Keratinocyte (primary cell): ENCODE results near the gene RSPH9.

Experiments
- EZH2 ChIP-seq: IDR thresholded peaks from one replicate; pipeline ENCODE4 v1.6.1; 2012; ENCODE audit warnings: inconsistent platforms, mild to moderate bottlenecking, low read length, moderate library complexity
- TF ChIP-seq, protein P1 (sequence below), 3 experiments: IDR thresholded peaks in 1 of 3; conservative IDR thresholded peaks in 1 of 3; optimal IDR thresholded peaks in 1 of 3; 2 replicates in 2 of 3; 3 replicates in 1 of 3; pipeline versions ENCODE3 to v1.5.1; 2011; ENCODE audit warnings: low read length in 3 of 3, mild to moderate bottlenecking in 3 of 3, moderate library complexity in 2 of 3, control low read depth in 1 of 3, inconsistent platforms in 1 of 3; ENCODE audit not compliant: insufficient read depth in 2 of 3; ENCODE audit errors: extremely low read depth in 1 of 3

GRCh38 chr6:43674291-43674690 lies 29.5 kb downstream of the RSPH9 start:
- TF ChIP-seq, protein P1, sequence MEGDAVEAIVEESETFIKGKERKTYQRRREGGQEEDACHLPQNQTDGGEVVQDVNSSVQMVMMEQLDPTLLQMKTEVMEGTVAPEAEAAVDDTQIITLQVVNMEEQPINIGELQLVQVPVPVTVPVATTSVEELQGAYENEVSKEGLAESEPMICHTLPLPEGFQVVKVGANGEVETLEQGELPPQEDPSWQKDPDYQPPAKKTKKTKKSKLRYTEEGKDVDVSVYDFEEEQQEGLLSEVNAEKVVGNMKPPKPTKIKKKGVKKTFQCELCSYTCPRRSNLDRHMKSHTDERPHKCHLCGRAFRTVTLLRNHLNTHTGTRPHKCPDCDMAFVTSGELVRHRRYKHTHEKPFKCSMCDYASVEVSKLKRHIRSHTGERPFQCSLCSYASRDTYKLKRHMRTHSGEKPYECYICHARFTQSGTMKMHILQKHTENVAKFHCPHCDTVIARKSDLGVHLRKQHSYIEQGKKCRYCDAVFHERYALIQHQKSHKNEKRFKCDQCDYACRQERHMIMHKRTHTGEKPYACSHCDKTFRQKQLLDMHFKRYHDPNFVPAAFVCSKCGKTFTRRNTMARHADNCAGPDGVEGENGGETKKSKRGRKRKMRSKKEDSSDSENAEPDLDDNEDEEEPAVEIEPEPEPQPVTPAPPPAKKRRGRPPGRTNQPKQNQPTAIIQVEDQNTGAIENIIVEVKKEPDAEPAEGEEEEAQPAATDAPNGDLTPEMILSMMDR (optimal IDR thresholded peaks at IDR 0.05 in 1 of 3, IDR thresholded peaks at IDR 0.05 in 1 of 3, conservative IDR thresholded peaks at IDR 0.05 in 1 of 3; ENCODE audit: extremely low read depth in 1 of 3, insufficient read depth in 2 of 3, low read length in 3 of 3) = no peak
- TF ChIP-seq EZH2 = no peak
